OCI-LY3 (cell line): ENCODE data around the gene CWF19L1.

Experiments
- CTCF ChIP-seq: fragments of 200-600, 300-600 bp; sonication (generic); IDR thresholded peaks from 2 replicates; pipeline ENCODE4 v1.5.1; 2014; ENCODE audit warnings: antibody characterized with exemption, low read length, low read depth
- EZH2phosphoT487 ChIP-seq: fragments of 200-600 bp; shearing (Covaris generic); IDR thresholded peaks from 2 replicates; pipeline ENCODE4 v1.6.1; 2018; ENCODE audit warnings: antibody characterized with exemption, mixed run types, low read depth

- no peak for TF ChIP-seq CTCF
- TF ChIP-seq EZH2phosphoT487: no peak
These were observed 25.6 kb upstream of the CWF19L1 start for GRCh38 chr10:100293066-100293465.
